Nephron (organoid): ENCODE measurements around the gene CEP85.
"Not testable (repeated sequence)": the region's sequence is repeated elsewhere in the genome, so short reads cannot be mapped to it uniquely, and the experiment has no call there.

Experiments used
- H3K27ac Mint-ChIP-seq, 3 experiments: 2 replicates each; pipeline ENCODE4 v1.8.0; 2020; ENCODE audit warnings: mixed read lengths in 3 of 3, mild to moderate bottlenecking in 2 of 3, moderate library complexity in 1 of 3
- H3K27me3 Mint-ChIP-seq: 2 replicates; pipeline ENCODE4 v1.8.0; 2021; ENCODE audit warnings: low read depth, mild to moderate bottlenecking, moderate library complexity, mixed read lengths
- H3K36me3 Mint-ChIP-seq: 2 replicates; pipeline ENCODE4 v1.8.0; 2020; ENCODE audit warnings: low read depth, mixed read lengths
- H3K4me1 Mint-ChIP-seq: 2 replicates; pipeline ENCODE4 v1.8.0; 2020; ENCODE audit warnings: mixed read lengths
- H3K4me3 Mint-ChIP-seq, 3 experiments: 2 replicates each; pipeline ENCODE4 v1.8.0; 2020; ENCODE audit warnings: mild to moderate bottlenecking in 3 of 3, mixed read lengths in 3 of 3, moderate library complexity in 2 of 3
- H3K9me3 Mint-ChIP-seq: 2 replicates; pipeline ENCODE4 v1.8.0; 2020; ENCODE audit warnings: mixed read lengths
- CTCF ChIP-seq, 3 experiments: fragments of 200-600 bp; sonication (generic); IDR thresholded peaks; one replicate each; pipeline ENCODE4 v1.5.0; 2021; ENCODE audit warnings: antibody characterized with exemption in 3 of 3; ENCODE audit not compliant: unreplicated experiment in 3 of 3

The CEP85 gene

GRCh38 chr1:26218906-26219494 lies 15.0 kb upstream of the CEP85 start:
- H3K27ac Mint-ChIP-seq = no peak overlapping the region
- no peaks in the 10 kb centered on the region for H3K9me3 Mint-ChIP-seq
- no peak overlapping the region for H3K4me3 Mint-ChIP-seq
- no peaks in the 10 kb centered on the region for H3K4me1 Mint-ChIP-seq
- H3K36me3 Mint-ChIP-seq = no peaks in the 10 kb centered on the region
- peaks cover 22% of the 10 kb centered on the region for H3K27me3 Mint-ChIP-seq
- no peak for TF ChIP-seq CTCF (IDR thresholded peaks at IDR 0.05; ENCODE audit: unreplicated experiment in 3 of 3)

- no peaks in the 10 kb centered on the region for H3K9me3 Mint-ChIP-seq
- H3K36me3 Mint-ChIP-seq = no peaks in the 10 kb centered on the region
These were observed 13.6 kb upstream of the CEP85 start for GRCh38 chr1:26220199-26220912.

GRCh38 chr1:26221094-26221493 lies 12.9 kb upstream of the CEP85 start:
- Mint-ChIP-seq H3K4me1 (peaks cover 6% of the 10 kb centered on the region), H3K4me3 (no peak overlapping the region), H3K36me3 (no peaks in the 10 kb centered on the region), H3K9me3 (no peaks in the 10 kb centered on the region), H3K27ac (no peak overlapping the region), H3K27me3 (peaks cover 36% of the 10 kb centered on the region)
- TF ChIP-seq CTCF (IDR thresholded peaks at IDR 0.05; ENCODE audit: unreplicated experiment in 3 of 3) = no peak

More at GRCh38 chr1:26220199-26220912, 13.6 kb upstream of the CEP85 start:
- Mint-ChIP-seq H3K27me3 (peaks cover 28% of the 10 kb centered on the region), H3K27ac (no peak overlapping the region), H3K4me1 (no peaks in the 10 kb centered on the region), H3K4me3 (no peak overlapping the region)
- no peak for TF ChIP-seq CTCF (IDR thresholded peaks at IDR 0.05; ENCODE audit: unreplicated experiment in 3 of 3)

- TF ChIP-seq CTCF (IDR thresholded peaks at IDR 0.05; ENCODE audit: unreplicated experiment in 3 of 3) = no peak
- H3K27ac Mint-ChIP-seq = no peak overlapping the region
- peaks cover 6% of the 10 kb centered on the region for H3K4me1 Mint-ChIP-seq
- H3K9me3 Mint-ChIP-seq = no peaks in the 10 kb centered on the region
- H3K36me3 Mint-ChIP-seq = no peaks in the 10 kb centered on the region
- peak overlapping the region in 2 of 3 experiments; percentile 8 to 15 for H3K4me3 Mint-ChIP-seq
- peaks cover 50% of the 10 kb centered on the region for H3K27me3 Mint-ChIP-seq
These were observed 9.4 kb upstream of the CEP85 start for GRCh38 chr1:26224606-26225005.

GRCh38 chr1:26225033-26225831 lies 8.8 kb upstream of the CEP85 start:
- peaks cover 6% of the 10 kb centered on the region for H3K4me1 Mint-ChIP-seq
- H3K36me3 Mint-ChIP-seq = no peaks in the 10 kb centered on the region
- H3K9me3 Mint-ChIP-seq = no peaks in the 10 kb centered on the region
- H3K27ac Mint-ChIP-seq = peak overlapping the region in 1 of 3 experiments; percentile 13
- H3K27me3 Mint-ChIP-seq = peaks cover 48% of the 10 kb centered on the region
- no peak for TF ChIP-seq CTCF (IDR thresholded peaks at IDR 0.05; ENCODE audit: unreplicated experiment in 3 of 3)
- peak overlapping the region; percentile 78 to 79 (median 78) for H3K4me3 Mint-ChIP-seq

GRCh38 chr1:26230682-26231081 lies 3.3 kb upstream of the CEP85 start:
- peaks cover 14% of the 10 kb centered on the region for H3K4me1 Mint-ChIP-seq
- H3K36me3 Mint-ChIP-seq, H3K9me3 Mint-ChIP-seq, H3K27ac Mint-ChIP-seq, H3K4me3 Mint-ChIP-seq: not testable (repeated sequence)
- peaks cover 22% of the 10 kb centered on the region for H3K27me3 Mint-ChIP-seq
